GM18502 (cell line): ENCODE results near the gene PNPLA5.
"Not testable (repeated sequence)": the region's sequence is repeated elsewhere in the genome, so short reads cannot be mapped to it uniquely, and the experiment has no call there.

Source experiments
- ATAC-seq: cut with Tn5 transposase; IDR thresholded peaks from one replicate; pipeline ENCODE4 v1.9.1; 2021; ENCODE audit warnings: mild to moderate bottlenecking; ENCODE audit not compliant: unreplicated experiment, poor library complexity

Gene PNPLA5

DNA sequence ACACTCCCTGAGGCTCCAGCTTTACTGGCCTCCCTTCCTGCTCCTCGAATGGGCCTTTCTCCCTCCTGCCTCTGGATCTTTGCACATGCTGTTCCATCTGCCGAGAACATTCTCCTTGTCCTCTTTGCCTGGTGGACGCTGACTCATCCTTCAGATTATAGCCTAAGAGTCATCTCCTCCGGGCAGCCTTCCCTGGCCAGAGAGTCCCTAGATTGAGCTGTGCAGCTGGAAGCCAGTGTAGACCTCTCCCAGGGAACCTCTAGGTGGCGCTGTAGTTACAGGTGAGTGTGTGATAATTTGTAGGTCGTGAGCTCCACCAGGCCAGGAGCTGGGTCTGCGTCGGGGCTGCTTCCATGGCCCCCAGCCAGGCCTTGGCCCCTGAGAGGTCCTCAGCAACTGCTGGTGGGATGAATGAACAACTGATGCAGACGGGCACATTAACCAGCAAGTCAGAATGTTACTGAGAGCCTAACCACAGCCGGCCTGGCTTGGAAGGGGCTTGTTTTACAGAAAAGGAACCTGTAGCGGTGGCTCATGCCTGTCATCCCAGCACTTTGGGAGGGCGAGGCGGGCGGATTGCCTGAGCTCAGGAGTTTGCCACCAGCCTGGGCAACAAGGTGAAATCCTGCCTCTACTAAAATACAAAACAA lies 8.7 kb downstream of the PNPLA5 start:
- no peak for ATAC-seq

DNA sequence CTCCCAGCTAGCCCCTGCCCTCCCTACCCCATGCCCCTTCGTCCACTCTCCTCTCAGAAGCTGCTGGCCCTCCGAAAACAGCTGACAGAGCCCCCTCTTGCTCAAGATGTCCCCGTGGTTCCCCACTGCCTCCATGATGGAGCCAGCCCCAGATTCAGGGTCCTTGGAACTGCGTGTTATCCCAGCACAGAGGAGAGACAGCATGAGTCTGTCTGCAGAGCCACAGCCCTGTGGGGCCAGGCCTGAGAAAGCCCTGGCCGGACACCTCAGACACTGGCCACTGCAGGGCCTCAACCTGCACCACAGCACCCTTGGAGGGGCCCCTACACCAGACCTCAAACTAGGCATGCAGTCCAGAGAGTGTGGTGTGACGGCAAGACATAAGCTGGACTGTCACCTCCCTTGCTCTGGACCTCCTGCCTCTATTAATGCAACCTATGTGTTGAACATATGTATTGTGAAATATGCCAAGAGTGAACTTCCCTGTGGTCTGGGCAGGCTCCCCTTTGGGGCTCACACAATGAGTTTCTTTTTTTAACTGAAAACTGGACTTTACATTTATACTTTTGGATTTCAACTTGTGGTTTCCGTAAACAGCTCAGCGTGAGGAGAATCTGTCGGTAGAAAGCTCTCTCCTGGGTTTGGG lies 9.6 kb downstream of the PNPLA5 start:
- ATAC-seq: no peak

DNA sequence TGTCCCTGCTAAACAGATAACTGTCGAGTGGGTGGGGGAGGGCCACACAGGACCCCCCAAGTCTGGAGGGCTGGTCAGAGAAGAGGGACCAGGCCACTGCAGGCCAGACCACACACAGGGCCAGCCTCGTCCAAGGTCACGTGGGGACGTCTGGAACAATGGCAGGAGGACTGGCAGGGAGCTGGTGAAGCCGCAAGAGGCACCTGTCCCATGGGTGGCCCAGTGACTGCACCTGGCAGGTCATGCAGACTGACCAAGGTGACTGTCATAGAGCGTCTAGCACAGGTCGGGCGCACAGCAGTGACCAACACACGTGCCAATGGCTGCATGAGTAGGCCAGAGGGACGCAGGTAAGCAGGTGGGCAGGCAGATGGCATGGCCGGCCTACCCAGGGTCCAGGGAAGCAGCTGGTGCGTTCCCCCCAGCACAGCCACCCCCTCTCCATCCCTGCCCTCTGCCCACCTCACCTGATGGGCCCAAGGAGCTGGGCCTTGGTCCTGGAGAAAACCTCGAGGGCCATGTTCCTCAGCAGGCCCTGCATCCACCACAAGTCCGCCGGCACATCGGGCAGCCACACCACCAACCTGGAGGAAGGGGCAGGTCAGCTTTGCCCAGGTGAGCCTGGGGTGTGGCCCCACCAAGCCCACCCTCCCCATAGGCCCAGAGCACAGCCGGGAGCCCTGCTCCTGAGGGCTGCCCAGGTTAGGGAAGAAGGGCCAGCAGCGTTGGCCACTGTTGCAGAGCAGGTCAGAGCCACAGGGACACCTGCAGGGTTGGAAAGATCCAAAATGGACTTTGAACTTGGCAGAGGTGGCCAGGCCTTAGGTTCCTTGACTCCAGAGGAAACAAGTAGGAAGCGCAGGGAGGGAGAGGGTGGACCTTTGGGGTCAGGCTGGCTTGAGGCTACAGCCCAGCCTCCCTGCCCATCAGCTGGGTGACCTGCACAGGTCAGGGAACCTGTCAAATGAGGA lies 10.4 kb downstream of the PNPLA5 start:
- no peak for ATAC-seq

DNA sequence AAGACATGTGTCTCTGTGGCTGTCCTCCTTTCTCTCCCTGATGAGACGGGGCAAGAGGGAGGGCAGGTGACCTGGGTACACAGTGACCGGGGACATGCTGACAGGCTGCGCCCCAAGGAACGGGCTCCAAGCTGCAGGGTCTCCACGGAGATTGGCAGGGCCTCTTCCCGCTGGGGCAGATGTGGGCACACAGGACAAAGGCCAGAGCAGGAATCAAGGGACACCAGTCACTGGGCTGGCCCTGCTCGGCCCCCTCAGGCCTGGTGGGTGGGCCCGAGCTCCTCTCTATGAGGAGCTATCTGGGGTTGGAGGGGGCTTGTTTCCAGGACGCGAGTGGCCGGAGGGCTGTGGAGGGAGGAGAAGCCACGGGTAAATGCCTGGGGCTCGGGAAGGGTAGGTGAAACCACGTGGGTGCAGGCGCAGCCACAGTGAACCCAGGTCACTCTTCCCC lies 11.2 kb downstream of the PNPLA5 start:
- no peak for ATAC-seq

DNA sequence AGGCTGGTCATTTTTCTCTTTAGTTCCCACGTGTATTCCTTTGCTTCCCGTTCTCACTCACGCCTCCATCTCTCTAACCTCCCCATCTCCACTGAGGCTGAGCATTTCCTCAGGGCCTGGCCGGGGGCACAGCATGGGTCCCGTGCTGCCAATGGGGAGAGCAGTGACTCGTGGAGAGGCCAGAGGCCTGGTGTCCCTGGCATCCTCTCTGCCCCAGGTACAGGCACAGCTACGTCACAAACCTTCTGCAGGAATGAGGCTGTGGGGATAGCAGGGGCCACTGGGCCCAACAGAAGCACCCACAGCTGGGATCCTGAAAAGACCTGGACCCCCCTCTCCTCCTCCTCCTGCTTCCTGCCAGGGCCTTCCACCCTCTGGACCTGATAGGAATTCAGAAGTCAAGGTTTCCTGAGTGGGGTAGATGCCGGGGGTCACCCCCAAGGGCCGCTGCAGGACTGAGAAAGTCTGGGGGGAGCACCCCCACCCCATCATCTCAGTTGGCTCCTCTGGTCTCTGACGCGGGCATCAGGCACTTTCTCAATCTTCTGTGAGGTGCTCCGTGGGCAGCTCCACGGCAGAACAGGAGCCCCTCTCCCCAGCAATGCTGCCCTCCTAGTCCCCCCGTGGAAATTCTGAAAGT lies 11.8 kb downstream of the PNPLA5 start:
- no peak for ATAC-seq

DNA sequence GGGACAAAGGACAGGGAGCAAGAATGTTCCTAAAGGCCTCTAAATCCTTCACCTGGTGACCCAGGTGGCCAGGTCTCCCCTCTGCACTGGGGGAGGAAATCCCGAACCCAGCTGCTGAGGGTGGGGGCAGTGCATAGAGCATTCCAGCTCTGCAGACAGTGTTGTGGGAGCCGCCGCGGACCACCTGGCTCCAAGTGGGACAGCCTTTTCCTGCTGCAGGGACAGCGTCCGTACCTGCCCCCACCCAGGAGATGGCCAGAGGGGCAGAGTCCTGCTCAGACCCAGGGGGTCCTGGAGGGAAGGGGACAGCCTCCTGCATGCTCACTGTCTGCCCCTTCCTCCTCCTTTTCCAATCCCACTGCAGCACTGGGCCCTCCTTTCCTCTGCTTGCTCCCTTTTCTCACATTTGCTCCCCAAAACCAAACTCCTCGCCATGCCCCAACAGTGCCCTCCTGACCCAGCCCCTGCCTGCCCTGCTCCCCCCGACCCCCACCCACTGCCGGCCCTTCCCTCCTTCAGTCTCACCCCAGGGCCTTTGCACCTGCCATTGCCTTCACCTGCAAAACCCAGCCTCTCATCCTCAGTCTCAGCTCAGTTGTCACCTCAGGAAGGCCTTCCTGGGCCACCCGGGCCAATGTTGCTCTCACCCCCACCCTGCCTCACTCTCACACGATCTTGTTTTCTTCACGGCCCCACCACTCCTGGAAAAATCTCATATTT lies 12.8 kb downstream of the PNPLA5 start:
- ATAC-seq: no peak

DNA sequence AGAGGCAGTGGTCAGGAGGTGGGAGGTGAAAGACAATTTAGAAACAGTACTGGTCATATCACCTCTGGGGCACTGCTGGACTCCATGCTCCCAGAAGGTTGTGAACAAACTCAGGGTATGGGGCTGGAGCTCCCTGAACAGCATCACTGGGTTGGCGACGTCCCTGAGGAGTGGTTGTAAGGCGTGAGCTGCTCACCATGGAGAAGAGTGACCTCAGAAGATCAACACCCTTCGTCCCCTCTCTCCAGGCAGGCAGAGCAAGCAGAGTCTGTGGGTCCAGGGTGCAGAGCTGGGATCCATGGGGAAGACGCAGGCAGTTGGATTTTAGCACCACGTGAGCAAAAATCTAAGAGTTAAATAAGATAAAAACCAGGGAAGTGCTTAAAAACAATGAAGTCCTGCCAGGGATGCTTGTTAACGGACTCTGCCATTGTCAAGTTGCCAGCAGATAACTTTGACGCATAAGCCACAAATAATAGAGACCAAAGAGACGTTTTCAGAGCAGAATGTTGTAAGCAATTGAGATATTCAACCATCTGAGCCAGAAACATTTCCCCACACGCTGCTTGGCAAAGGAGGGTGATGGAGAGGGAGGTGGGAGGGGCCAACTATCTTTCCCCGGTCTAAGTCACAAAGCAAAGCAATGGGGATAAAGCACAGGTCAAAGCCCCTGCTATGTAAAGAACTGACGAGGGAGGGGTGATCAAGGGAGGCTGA lies 13.6 kb downstream of the PNPLA5 start:
- no peak for ATAC-seq

DNA sequence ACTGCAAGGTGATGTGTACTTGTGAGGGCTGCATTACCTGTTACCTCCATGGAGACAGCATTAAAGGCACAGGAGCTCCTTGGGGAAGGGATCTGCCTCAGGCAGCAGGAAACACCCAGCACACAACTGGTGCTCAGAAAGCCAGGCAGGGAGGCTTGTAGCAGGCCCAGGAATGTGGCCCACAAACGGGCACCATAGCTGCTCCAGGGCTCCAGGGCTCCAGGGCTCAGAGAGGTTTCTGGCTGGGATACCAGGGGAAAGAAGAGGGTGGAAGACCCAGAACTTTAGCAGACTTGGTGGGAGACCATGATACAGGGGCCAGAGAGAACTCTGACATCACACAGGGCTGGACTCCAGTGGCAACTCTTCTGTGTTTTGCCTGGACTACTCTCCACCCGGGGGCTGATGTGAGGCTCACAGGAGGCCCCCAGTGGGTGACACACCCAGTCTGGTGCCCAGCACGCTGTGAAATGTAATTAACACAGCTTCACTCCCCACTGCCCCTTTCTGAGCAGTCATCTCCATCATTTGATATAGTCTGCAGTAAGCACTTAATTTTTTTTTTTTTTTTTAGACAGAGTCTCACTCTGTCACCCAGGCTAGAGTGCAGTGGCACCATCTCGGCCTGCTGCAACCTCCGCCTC lies 14.8 kb downstream of the PNPLA5 start:
- no peak for ATAC-seq

DNA sequence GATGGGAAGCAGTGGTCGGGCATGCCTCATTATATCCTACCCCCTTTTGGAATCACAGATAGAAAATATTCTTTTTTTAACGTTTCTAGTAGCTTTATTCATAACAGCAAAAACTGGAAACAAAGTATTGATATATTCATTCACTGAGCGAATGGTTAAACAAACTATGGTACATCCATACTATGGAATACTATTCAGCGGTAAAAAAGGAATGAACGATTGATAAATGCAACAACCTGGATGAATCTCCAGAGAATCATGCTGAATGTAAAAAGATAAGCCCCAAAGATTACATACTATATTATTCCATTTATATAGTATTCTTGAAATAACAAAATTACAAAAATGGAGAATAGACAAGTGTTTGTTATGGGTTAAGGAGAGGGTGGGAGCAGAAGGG lies 22.0 kb downstream of the PNPLA5 start:
- no peak for ATAC-seq

DNA sequence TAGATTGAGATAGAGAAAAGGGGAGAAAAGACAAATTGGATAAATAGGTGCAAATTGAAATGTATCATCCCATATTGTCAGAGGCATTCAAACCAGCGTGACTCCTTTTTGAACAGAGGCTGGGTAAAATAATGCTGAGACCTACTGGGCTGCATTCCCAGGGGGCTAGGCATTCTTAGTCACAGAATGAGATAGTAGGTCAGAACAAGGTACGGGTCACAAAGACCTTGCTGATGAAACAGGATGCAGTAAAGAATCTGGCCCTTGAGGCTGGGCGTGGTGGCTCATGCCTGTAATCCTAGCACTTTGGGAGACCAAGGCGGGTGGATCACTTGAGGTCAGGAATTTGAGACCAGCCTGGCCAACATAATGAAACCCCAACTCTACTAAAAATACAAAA lies 22.8 kb downstream of the PNPLA5 start:
- ATAC-seq: not testable (repeated sequence)

DNA sequence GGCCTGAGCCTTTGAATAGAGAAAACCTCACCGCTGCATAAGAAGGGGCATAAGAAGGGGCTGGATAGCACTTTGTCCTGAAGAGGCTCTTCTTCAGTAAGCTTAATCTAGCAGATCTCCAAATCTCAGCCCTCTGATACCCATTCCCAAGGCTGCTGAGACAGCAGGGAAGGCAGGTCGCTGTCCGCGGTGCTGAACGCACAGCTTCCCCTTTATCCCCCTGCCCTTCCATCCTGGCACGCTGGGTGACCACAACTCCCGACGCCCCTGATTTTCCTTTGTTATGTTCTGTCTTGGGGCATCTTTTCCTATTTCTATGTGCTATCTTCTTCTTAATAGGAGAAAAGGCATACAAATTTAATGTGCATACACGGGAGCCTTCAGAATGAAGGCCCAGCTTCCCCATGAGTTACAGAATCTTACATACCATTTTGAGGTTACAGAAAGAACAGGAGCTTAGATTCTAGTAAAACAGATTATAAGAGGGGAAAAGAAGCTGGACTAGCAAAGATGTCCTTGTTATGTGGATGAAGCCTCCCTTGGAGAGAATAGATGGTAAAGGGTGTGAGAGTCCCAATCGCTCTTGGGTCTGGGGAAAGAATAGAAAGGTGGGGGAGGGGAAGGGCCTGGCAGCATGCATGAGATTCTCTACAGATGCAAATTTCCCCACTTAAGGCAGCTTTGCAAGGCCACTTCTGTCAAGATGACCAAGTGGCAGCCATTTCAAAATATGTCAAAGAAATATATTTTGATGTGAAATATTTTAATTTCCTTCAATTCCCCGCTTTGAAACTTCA lies 23.8 kb downstream of the PNPLA5 start:
- no peak for ATAC-seq

DNA sequence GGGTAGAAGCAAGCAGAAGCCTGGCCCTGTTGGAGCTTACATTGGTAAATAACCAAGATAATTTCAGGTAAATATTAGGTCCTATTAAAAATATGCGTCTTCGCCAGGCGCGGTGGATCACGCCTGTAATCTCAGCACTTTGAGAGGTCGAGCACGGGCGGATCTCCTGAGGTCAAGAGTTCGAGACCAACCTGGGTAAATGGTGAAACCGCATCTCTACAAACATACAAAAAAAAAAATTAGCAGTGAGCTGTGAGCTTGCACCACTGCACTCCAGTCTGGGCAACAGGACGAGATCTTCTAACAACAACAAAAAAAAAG lies 29.0 kb downstream of the PNPLA5 start:
- no peak for ATAC-seq

DNA sequence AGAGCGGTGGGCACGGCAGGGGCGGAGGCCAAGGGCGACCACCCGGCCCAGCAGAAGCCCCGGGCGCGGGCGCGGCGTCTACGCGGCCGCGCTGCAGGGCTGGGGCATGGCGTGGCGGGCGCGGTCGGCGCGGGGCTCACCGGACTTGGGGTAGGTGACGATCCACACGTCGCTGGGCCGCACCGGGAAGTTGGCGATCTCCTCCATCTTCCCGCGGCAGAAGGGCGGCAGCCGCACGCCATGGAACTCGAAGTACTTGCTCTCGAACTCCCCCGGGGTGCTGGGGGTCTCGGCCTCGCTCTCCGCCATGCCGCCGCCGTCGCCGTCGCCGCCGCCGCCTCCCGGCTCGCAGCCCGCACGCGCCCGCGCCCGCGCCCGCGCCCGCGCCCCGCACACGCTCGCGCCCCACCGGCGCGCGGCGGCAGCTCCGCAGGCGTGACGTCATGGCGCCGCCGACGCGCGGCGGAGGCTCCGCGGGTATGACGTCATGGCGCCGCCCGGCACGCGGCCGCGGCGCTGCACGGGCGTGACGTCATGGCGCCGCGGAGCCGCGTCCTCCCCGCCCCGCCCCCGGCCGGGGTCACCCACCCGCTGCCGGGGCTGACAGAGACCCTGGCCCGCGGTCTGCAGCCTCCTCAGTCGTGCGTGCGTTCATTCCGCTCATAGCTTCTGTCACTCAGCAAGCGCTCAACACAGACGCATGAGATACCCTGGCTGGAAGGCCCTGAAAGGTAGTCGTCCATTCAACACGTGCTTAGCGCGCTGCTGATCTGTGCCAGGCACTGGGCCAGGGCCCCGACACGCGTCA lies 29.5 kb downstream of the PNPLA5 start, which contains the start of gene SULT4A1:
SULT4A1 (minus strand) TSS at position 440 of the 808 bp plus-strand sequence; CDS start at position 309, 131 bp downstream.
- no peak for ATAC-seq

DNA sequence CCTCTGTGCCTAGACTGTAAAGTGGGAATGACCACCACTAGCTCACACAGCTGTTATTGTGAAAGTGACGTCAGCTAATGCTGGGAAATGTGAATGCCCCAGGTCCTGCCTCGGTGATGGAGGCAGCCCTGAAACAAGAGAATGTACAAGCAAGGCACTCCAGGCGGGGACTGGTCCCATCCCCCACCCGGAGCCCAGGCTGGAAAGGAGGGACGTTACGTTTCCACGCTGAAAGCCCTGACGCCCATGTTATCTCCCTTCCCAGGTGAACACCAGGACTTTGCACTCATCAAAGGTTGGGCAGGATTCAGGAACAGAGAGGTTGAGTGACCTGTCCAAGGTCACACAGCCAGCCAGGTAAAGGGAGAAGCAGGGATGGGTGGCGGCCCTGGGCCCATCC lies 30.3 kb downstream of the PNPLA5 start:
- no peak for ATAC-seq

DNA sequence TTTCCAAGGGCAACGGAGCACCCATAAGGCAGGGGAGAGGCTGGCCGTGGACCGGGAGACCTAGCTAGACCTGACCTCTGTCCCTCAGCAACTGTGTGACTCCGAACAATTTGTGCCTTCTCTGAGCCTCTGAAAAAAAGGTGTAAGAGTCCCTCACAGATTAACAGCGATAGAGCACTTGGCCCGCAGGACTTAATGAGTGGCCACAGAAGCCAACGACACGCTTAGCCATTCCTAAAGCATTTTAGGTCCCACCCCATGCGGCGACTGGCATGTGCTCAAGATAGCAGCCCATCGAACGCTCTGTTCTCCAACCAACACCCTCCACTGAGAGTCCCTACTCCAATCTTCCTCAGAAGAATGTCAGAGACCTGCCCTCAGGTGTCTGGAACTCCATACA lies 31.0 kb downstream of the PNPLA5 start:
- no peak for ATAC-seq

DNA sequence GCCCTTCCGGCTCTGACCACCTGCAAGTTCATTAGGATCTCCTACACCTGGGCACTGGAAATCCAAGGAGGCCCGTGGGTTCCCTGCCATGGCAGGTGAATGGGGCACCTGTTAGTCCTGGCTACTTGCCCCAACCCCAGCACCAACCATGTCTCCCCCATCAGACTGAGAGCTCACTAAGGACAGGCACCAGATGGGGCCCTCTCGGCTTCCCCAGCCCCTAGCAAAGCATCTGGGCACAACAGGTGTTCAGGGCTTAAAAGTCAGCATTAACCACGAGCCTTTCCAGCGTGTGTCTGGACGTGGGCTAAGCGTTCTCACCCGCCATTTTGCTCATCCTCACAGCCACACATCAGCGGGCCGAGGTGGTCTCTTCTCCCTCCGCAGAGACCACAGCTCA lies 31.7 kb downstream of the PNPLA5 start:
- ATAC-seq: no peak

DNA sequence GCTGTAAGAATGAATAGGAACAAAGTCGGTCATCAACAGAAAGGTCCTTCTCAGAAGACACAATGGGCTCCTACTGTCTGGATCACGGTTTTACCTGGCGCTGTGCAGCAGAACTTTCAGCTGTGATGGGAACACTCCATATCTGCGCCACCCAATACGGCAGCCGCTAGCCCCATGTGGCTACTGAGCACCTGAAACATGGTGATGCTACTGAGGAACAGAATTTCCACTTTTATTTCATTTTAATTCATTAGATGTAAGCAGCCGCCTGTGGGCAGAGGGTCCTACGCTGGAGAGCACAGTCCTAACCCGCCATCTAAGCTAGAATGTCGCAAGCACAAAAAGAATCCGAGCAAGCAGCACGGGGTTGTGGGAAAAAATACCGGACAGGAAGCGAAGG lies 32.2 kb downstream of the PNPLA5 start:
- no peak for ATAC-seq
